Endothelial cell of umbilical vein (primary cell): ENCODE measurements around the gene SWT1. TPM values are rescaled to one million over a fixed set of nuclear protein-coding genes. Genes with fewer than 3 reads are reported as not detected.

Experiments used
- BruUV-seq: library from RNA; stranded (reverse); fragments of 400-500 nt; replicated peaks from 2 replicates; lab custom pipeline; 2021; lab: Mats Ljungman, UMichigan
- CTCF ChIA-PET: fragments of 300-600, 350-600 bp; sonication (Branson Sonifier 250); formaldehyde crosslinking; loops from one replicate; lab custom pipeline; 2021; ENCODE audit warnings: antibody characterized with exemption, inconsistent platforms; lab: Charles Lee
- POLR2A ChIA-PET: fragments of 300-600, 350-600 bp; sonication (Branson Sonifier 250); formaldehyde crosslinking; loops from one replicate; lab custom pipeline; 2021; ENCODE audit warnings: antibody characterized with exemption, inconsistent platforms; lab: Charles Lee
- DNase-seq: peaks from one replicate; pipeline ENCODE4 v3.0.0-alpha.2; 2011; ENCODE audit warnings: low read depth, low spot score
- FAIRE-seq: peaks from 2 replicates; lab custom pipeline; 2011; peaks lifted over from hg19 to GRCh38; lab: Jason Lieb, UNC
- H2AFZ ChIP-seq: 2 replicates; pipeline ENCODE4 v1.6.0; 2012; ENCODE audit warnings: low read depth, low read length, control low read depth, inconsistent platforms
- H3K27ac ChIP-seq: 2 replicates; pipeline ENCODE4 v1.5.1; 2011; ENCODE audit warnings: low read depth, mild to moderate bottlenecking, control low read depth, low read length, moderate library complexity; ENCODE audit not compliant: insufficient read depth
- H3K27me3 ChIP-seq, 2 experiments: 2 replicates each; pipeline versions ENCODE4 v1.6.0 to v1.6.1; 2011; ENCODE audit warnings: low read length in 2 of 2, mixed read lengths in 1 of 2; ENCODE audit not compliant: control insufficient read depth in 2 of 2, insufficient read depth in 2 of 2
- H3K36me3 ChIP-seq, 2 experiments: 2 replicates in 1 of 2; 3 replicates in 1 of 2; pipeline ENCODE4 v1.5.1; 2011; ENCODE audit warnings: low read length in 2 of 2, mild to moderate bottlenecking in 1 of 2, moderate library complexity in 1 of 2; ENCODE audit not compliant: control insufficient read depth in 2 of 2, insufficient read depth in 2 of 2; ENCODE audit errors: extremely low read depth in 1 of 2
- H3K4me1 ChIP-seq: 3 replicates; pipeline ENCODE4 v1.5.1; 2011; ENCODE audit warnings: mild to moderate bottlenecking, low read length; ENCODE audit not compliant: control insufficient read depth, insufficient read depth; ENCODE audit errors: extremely low read depth
- H3K4me2 ChIP-seq: 2 replicates; pipeline ENCODE4 v1.6.1; 2011; ENCODE audit warnings: low read length, control low read depth, mixed read lengths; ENCODE audit not compliant: insufficient read depth
- H3K4me3 ChIP-seq, 3 experiments: fragments of 200-600 bp in 1 of 3; sonication (generic), shearing (Covaris generic) in 1 of 3; replicated peaks in 1 of 3; 2 replicates each; pipeline ENCODE4 v1.5.1; 2011 to 2016; ENCODE audit warnings: control low read depth in 3 of 3, low read length in 3 of 3, mild to moderate bottlenecking in 2 of 3, inconsistent platforms in 1 of 3, low read depth in 1 of 3, moderate library complexity in 1 of 3; ENCODE audit not compliant: insufficient read depth in 1 of 3
- H3K79me2 ChIP-seq: 2 replicates; pipeline ENCODE4 v1.6.0; 2012; ENCODE audit warnings: low read length, inconsistent platforms; ENCODE audit not compliant: control insufficient read depth, insufficient read depth
- H3K9ac ChIP-seq: replicated peaks from 2 replicates; pipeline ENCODE3; 2011; ENCODE audit warnings: low read length, control low read depth; ENCODE audit not compliant: insufficient read depth; ENCODE audit errors: extremely low read depth
- H3K9me1 ChIP-seq: replicated peaks from 3 replicates; pipeline ENCODE4 v1.6.0; 2011; ENCODE audit warnings: mild to moderate bottlenecking, low read length; ENCODE audit not compliant: control insufficient read depth, insufficient read depth; ENCODE audit errors: extremely low read depth
- H3K9me3 ChIP-seq: replicated peaks from 2 replicates; pipeline ENCODE4 v1.5.1; 2012; ENCODE audit warnings: low read length, inconsistent platforms; ENCODE audit not compliant: control insufficient read depth, insufficient read depth
- H4K20me1 ChIP-seq: replicated peaks from 2 replicates; pipeline ENCODE3; 2011; ENCODE audit warnings: mild to moderate bottlenecking, low read length; ENCODE audit not compliant: control insufficient read depth, insufficient read depth; ENCODE audit errors: extremely low read depth
- EZH2 ChIP-seq: IDR thresholded peaks from 2 replicates; pipeline ENCODE4 v1.6.1; 2012; ENCODE audit warnings: borderline replicate concordance, low read depth, mild to moderate bottlenecking, moderate library complexity, low read length, inconsistent platforms; ENCODE audit not compliant: severe bottlenecking
- FOS ChIP-seq: IDR thresholded peaks from 2 replicates; pipeline ENCODE4 v1.6.1; 2011; ENCODE audit warnings: mild to moderate bottlenecking, low read length, moderate library complexity, borderline replicate concordance; ENCODE audit not compliant: insufficient read depth
- GATA2 ChIP-seq: IDR thresholded peaks from 2 replicates; pipeline ENCODE4 v1.7.0; 2011; ENCODE audit warnings: low read depth, mild to moderate bottlenecking, moderate library complexity, mixed read lengths, low read length; ENCODE audit not compliant: insufficient read length, insufficient read depth
- JUN ChIP-seq: IDR thresholded peaks from 2 replicates; pipeline ENCODE4 v1.6.1; 2011; ENCODE audit warnings: borderline replicate concordance, low read depth; ENCODE audit not compliant: insufficient read length, insufficient read depth
- MYC ChIP-seq: IDR thresholded peaks from one replicate; pipeline ENCODE4 v1.6.1; 2011; ENCODE audit warnings: mild to moderate bottlenecking, low read depth, low read length
- POLR2A ChIP-seq: IDR thresholded peaks from 2 replicates; pipeline ENCODE4 v1.6.1; 2012; ENCODE audit warnings: low read depth, mild to moderate bottlenecking, control low read depth, low read length
- POLR2AphosphoS5 ChIP-seq: IDR thresholded peaks from 2 replicates; pipeline ENCODE4 v1.6.1; 2012; ENCODE audit warnings: low read depth, mild to moderate bottlenecking, control low read depth, low read length, moderate library complexity; ENCODE audit not compliant: insufficient read depth
- dilution Hi-C: fragments of 300-500 bp; cut with MboI; formaldehyde crosslinking; loops from one replicate; pipeline ENCODE4 v1.15.0; 2019; ENCODE audit warnings: low sequenced_read_pairs; ENCODE audit not compliant: extremely low pct_ligation_motif_present
- intact Hi-C: fragments of 100-400 bp; cut with micrococcal nuclease; formaldehyde crosslinking; loops from one replicate; pipeline ENCODE4 v1.10.0; 2022
- polyA plus RNA-seq, 4 experiments: library from polyadenylated mRNA; depleted of rRNA in 3 of 4; stranded (reverse) in 3 of 4; unstranded in 1 of 4; fragments of >200 nt; gene quantifications; 2 replicates each; pipeline versions ENCODE4 v1.2.1 to v1.2.3, GENCODE V29; 2011 to 2012; ENCODE audit warnings: missing spikeins in 1 of 4
- total RNA-seq: library from RNA; stranded (reverse); gene quantifications from 2 replicates; pipeline ENCODE4 v1.2.3, GENCODE V29; 2021
- TF ChIP-seq, protein P1 (sequence below): IDR thresholded peaks from 2 replicates; pipeline ENCODE4 v1.6.1; 2011; ENCODE audit not compliant: insufficient read depth, insufficient read length
- TF ChIP-seq, protein P2 (sequence below), 2 donors: IDR thresholded peaks; 1 replicate in 1 of 2; 2 replicates in 1 of 2; pipeline ENCODE4 v1.5.1; 2011; ENCODE audit warnings: low read length in 2 of 2, mild to moderate bottlenecking in 2 of 2, moderate library complexity in 2 of 2, control low read depth in 1 of 2, inconsistent platforms in 1 of 2, low read depth in 1 of 2; ENCODE audit not compliant: insufficient read depth in 1 of 2; ENCODE audit errors: extremely low read depth in 1 of 2

Gene SWT1
- total and polyA plus RNA-seq, 2 donors (not counting 3 experiments of a cell fraction or from before 2014, with no cell fraction given) = 1.0 to 4.3 TPM

DNA sequence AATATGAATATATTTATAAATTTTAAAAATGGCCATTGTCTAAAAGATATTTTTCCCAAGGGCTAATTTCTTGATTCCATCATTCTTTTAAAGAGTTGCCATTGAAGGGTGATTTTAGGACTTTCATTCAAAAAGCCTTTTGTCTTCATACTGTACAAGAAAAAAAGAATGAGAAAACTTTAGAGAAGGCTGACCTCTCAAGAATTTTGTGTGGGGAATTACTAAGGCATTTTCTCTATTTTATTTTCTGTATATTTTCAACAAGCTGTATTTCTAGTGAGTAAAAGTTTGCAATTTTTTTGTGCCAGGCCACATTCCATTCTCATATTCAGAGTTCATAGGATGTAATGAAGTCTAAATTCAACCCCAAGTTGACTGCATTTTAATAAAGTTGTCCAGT is 110.7 kb downstream of the SWT1 start:
- no peak for FAIRE-seq
- CTCF ChIA-PET = interaction anchor here (1.0 kb wide), 1 partner anchor 9 kb away, joined by 3 read pairs; no protein-coding TSS in a partner anchor
- H3K27ac ChIP-seq = no peak overlapping the region

More for the DNA sequence above, 110.7 kb downstream of the SWT1 start:
- no peaks in the 10 kb centered on the region for H3K9me1 ChIP-seq
- H2AFZ ChIP-seq = no peak overlapping the region
- TF ChIP-seq, protein P1, sequence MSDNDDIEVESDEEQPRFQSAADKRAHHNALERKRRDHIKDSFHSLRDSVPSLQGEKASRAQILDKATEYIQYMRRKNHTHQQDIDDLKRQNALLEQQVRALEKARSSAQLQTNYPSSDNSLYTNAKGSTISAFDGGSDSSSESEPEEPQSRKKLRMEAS = no peak
- TF ChIP-seq POLR2A (no peak), GATA2 (no peak), JUN (no peak), EZH2 (no peak), FOS (no peak), MYC (no peak), POLR2AphosphoS5 (no peak)
- TF ChIP-seq, protein P2, sequence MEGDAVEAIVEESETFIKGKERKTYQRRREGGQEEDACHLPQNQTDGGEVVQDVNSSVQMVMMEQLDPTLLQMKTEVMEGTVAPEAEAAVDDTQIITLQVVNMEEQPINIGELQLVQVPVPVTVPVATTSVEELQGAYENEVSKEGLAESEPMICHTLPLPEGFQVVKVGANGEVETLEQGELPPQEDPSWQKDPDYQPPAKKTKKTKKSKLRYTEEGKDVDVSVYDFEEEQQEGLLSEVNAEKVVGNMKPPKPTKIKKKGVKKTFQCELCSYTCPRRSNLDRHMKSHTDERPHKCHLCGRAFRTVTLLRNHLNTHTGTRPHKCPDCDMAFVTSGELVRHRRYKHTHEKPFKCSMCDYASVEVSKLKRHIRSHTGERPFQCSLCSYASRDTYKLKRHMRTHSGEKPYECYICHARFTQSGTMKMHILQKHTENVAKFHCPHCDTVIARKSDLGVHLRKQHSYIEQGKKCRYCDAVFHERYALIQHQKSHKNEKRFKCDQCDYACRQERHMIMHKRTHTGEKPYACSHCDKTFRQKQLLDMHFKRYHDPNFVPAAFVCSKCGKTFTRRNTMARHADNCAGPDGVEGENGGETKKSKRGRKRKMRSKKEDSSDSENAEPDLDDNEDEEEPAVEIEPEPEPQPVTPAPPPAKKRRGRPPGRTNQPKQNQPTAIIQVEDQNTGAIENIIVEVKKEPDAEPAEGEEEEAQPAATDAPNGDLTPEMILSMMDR (IDR thresholded peaks at IDR 0.05; ENCODE audit: extremely low read depth in 1 of 2, insufficient read depth in 1 of 2, low read depth in 1 of 2, low read length in 2 of 2) = no peak
- no peaks in the 10 kb centered on the region for H3K4me1 ChIP-seq
- POLR2A ChIA-PET = no interaction called here
- no peaks in the 10 kb centered on the region for H4K20me1 ChIP-seq
- H3K4me3 ChIP-seq = no peak overlapping the region
- dilution Hi-C loops = no loop called here
- BruUV-seq = no TSS peak
- H3K4me2 ChIP-seq = no peak overlapping the region
- no peak for DNase-seq
- no peaks in the 10 kb centered on the region for H3K9me3 ChIP-seq
- H3K79me2 ChIP-seq = no peaks in the 10 kb centered on the region
- intact Hi-C loops = no loop called here
- no peaks in the 10 kb centered on the region for H3K27me3 ChIP-seq
- no peaks in the 10 kb centered on the region for H3K36me3 ChIP-seq
- no peak overlapping the region for H3K9ac ChIP-seq
